WTC11 (cell line): ENCODE measurements around the gene SLC4A1AP. TPM values are rescaled to one million over a fixed set of nuclear protein-coding genes. Genes with fewer than 3 reads are reported as not detected.

Source experiments
- ATAC-seq: fragments of 200-7000 bp; cut with Tn5 transposase; 2 replicates; pipeline ENCODE4 v1.10.0; 2021; ENCODE audit warnings: mild to moderate bottlenecking, moderate library complexity
- CTCF ChIA-PET: fragments of 300-600 bp; sonication (Branson Sonifier 250); formaldehyde crosslinking; loops from one replicate; lab custom pipeline; 2021; ENCODE audit warnings: antibody characterized with exemption; lab: Charles Lee
- POLR2A ChIA-PET: fragments of 350-600 bp; sonication (Branson Sonifier 250); formaldehyde crosslinking; loops from one replicate; lab custom pipeline; 2021; ENCODE audit warnings: antibody characterized with exemption; lab: Charles Lee
- DNase-seq: peaks from one replicate; pipeline ENCODE4 v3.0.0; 2021; ENCODE audit warnings: low spot score
- H3K27ac Mint-ChIP-seq: 2 replicates; pipeline ENCODE4 v1.8.0; 2021; ENCODE audit warnings: mixed read lengths
- H3K27me3 Mint-ChIP-seq: 2 replicates; pipeline ENCODE4 v1.8.0; 2021; ENCODE audit warnings: low read depth, mild to moderate bottlenecking, moderate library complexity, mixed read lengths
- H3K36me3 Mint-ChIP-seq: 2 replicates; pipeline ENCODE4 v1.8.0; 2021; ENCODE audit warnings: mixed read lengths
- H3K4me1 Mint-ChIP-seq: 2 replicates; pipeline ENCODE4 v1.8.0; 2022; ENCODE audit warnings: mixed read lengths
- H3K4me3 Mint-ChIP-seq: 2 replicates; pipeline ENCODE4 v1.8.0; 2021; ENCODE audit warnings: mild to moderate bottlenecking, moderate library complexity, mixed read lengths
- H3K9me3 Mint-ChIP-seq: 2 replicates; pipeline ENCODE4 v1.8.0; 2021; ENCODE audit warnings: mixed read lengths
- AFF4 ChIP-seq: sonication (generic); formaldehyde crosslinking; IDR thresholded peaks from 2 replicates; pipeline ENCODE4 v1.8.1; 2023; ENCODE audit warnings: mild to moderate bottlenecking, missing genetic modification reagents, borderline replicate concordance
- CBFB ChIP-seq: sonication (generic); formaldehyde crosslinking; IDR thresholded peaks from 2 replicates; pipeline ENCODE4 v1.8.1; 2022; ENCODE audit warnings: mild to moderate bottlenecking, low read depth, missing genetic modification reagents
- ELF4 ChIP-seq: sonication (generic); formaldehyde crosslinking; IDR thresholded peaks from 2 replicates; pipeline ENCODE4 v1.8.1; 2022; ENCODE audit warnings: low read depth, mild to moderate bottlenecking, moderate library complexity, missing genetic modification reagents
- FOXK1 ChIP-seq: sonication (generic); formaldehyde crosslinking; IDR thresholded peaks from 2 replicates; pipeline ENCODE4 v1.8.0; 2022; ENCODE audit warnings: mild to moderate bottlenecking, moderate library complexity, missing genetic modification reagents
- GABPB1 ChIP-seq: sonication (generic); formaldehyde crosslinking; IDR thresholded peaks from 2 replicates; pipeline ENCODE4 v1.8.1; 2023; ENCODE audit warnings: mild to moderate bottlenecking, missing genetic modification reagents
- GRHL2 ChIP-seq: fragments of 250-450 bp; sonication (Bioruptor Pico); IDR thresholded peaks from 2 replicates; pipeline ENCODE4 v1.8.0; 2022; ENCODE audit warnings: mild to moderate bottlenecking, moderate library complexity; ENCODE audit not compliant: insufficient replicate concordance, severe bottlenecking
- HMGA2 ChIP-seq: fragments of 250-450 bp; sonication (Bioruptor Pico); IDR thresholded peaks from 2 replicates; pipeline ENCODE4 v1.4.0; 2021; ENCODE audit warnings: mild to moderate bottlenecking, moderate library complexity
- JUN ChIP-seq: sonication (generic); formaldehyde crosslinking; IDR thresholded peaks from 2 replicates; pipeline ENCODE4 v1.8.0; 2023; ENCODE audit warnings: mild to moderate bottlenecking, missing genetic modification reagents
- KAT7 ChIP-seq: sonication (generic); formaldehyde crosslinking; IDR thresholded peaks from 2 replicates; pipeline ENCODE4 v1.8.1; 2023; ENCODE audit warnings: missing genetic modification reagents, mild to moderate bottlenecking, borderline replicate concordance
- NFYB ChIP-seq: sonication (generic); formaldehyde crosslinking; conservative IDR thresholded peaks from 2 replicates; pipeline ENCODE4 v1.8.0; 2022; ENCODE audit warnings: low read depth, missing genetic modification reagents
- SMAD4 ChIP-seq: sonication (generic); formaldehyde crosslinking; IDR thresholded peaks from 2 replicates; pipeline ENCODE4 v1.8.0; 2022; ENCODE audit warnings: mild to moderate bottlenecking, missing genetic modification reagents
- STAT6 ChIP-seq: sonication (generic); formaldehyde crosslinking; conservative IDR thresholded peaks from 2 replicates; pipeline ENCODE4 v1.8.1; 2023; ENCODE audit warnings: mild to moderate bottlenecking, low read depth, missing genetic modification reagents, moderate library complexity
- TCF7 ChIP-seq: sonication (generic); formaldehyde crosslinking; IDR thresholded peaks from 2 replicates; pipeline ENCODE4 v1.8.0; 2022; ENCODE audit warnings: mild to moderate bottlenecking, low read depth, missing genetic modification reagents, moderate library complexity
- ZNF396 ChIP-seq: fragments of 250-450 bp; sonication (Bioruptor Pico); IDR thresholded peaks from 2 replicates; pipeline ENCODE4 v1.8.0; 2021; ENCODE audit warnings: mild to moderate bottlenecking, moderate library complexity, borderline replicate concordance
- total RNA-seq: library from RNA; stranded (reverse); gene quantifications from 3 replicates; pipeline ENCODE4 v1.2.3, GENCODE V29; 2021
- TF ChIP-seq, protein P1 (sequence below): sonication (generic); formaldehyde crosslinking; IDR thresholded peaks from 2 replicates; pipeline ENCODE4 v1.8.1; 2022; ENCODE audit warnings: missing genetic modification reagents, borderline replicate concordance
- TF ChIP-seq, protein P2 (sequence below): fragments of 250-450 bp; sonication (Bioruptor Pico); IDR thresholded peaks from 2 replicates; pipeline ENCODE4 v1.9.0; 2021; ENCODE audit warnings: mild to moderate bottlenecking

The SLC4A1AP gene
- total RNA-seq, 1 experiment from 2014 or later, result 20.1 TPM

- TF ChIP-seq TCF7 (CRISPR knock-in tag) (no peak), SMAD4 (no peak)
These were observed 64.6 kb downstream of the SLC4A1AP start (continued) for GRCh38 chr2:27728081-27728858.

DNA sequence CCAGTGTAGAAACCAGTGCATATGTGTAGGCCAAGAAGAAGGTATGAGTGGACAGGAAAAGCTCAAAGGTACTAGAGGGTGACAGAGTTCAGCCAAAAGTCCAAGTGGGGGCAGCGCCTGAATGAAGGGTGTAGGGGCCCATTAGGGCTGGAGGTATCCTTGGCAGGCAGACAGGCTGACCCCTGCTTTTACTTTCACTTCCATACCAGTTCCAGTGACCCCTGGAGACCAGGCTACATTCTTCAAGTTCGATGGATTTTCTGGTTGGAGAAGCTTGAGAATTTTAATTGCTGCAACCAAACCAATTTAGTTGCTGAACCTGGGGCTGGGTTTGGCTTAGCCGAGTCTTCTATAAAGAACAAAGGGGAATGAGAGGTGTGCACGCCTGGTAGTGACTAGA is 65.5 kb downstream of the SLC4A1AP start:
- no peaks in the 10 kb centered on the region for H3K27me3 Mint-ChIP-seq
- no peak overlapping the region for H3K4me3 Mint-ChIP-seq
- ATAC-seq, result no peak
- DNase-seq, result no peak
- no peaks in the 10 kb centered on the region for H3K9me3 Mint-ChIP-seq
- ChIA-PET CTCF (interaction anchor here (1.0 kb wide), 1 partner anchor 25 kb away, joined by 3 read pairs; no protein-coding TSS in a partner anchor), POLR2A (no interaction called here)
- H3K4me1 Mint-ChIP-seq, result peaks cover 14% of the 10 kb centered on the region
- TF ChIP-seq KAT7 (CRISPR knock-in tag), result no peak
- TF ChIP-seq AFF4 (CRISPR knock-in tag), result no peak
- TF ChIP-seq STAT6 (CRISPR knock-in tag), result no peak
- TF ChIP-seq, protein P1, sequence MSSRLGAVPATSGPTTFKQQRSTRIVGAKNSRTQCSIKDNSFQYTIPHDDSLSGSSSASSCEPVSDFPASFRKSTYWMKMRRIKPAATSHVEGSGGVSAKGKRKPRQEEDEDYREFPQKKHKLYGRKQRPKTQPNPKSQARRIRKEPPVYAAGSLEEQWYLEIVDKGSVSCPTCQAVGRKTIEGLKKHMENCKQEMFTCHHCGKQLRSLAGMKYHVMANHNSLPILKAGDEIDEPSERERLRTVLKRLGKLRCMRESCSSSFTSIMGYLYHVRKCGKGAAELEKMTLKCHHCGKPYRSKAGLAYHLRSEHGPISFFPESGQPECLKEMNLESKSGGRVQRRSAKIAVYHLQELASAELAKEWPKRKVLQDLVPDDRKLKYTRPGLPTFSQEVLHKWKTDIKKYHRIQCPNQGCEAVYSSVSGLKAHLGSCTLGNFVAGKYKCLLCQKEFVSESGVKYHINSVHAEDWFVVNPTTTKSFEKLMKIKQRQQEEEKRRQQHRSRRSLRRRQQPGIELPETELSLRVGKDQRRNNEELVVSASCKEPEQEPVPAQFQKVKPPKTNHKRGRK (CRISPR knock-in tag), result no peak
- no peak for TF ChIP-seq NFYB (CRISPR knock-in tag)
- no peak overlapping the region for H3K27ac Mint-ChIP-seq
- H3K36me3 Mint-ChIP-seq, result no peaks in the 10 kb centered on the region

- CTCF ChIA-PET, result interaction anchor here (1.0 kb wide), 1 partner anchor 24 kb away, joined by 3 read pairs; no protein-coding TSS in a partner anchor
- no peak for ATAC-seq
- H3K27ac Mint-ChIP-seq, result no peak overlapping the region
- TF ChIP-seq ZNF396 (no peak), GABPB1 (CRISPR knock-in tag) (no peak), FOXK1 (CRISPR knock-in tag) (no peak), HMGA2 (CRISPR knock-in tag) (no peak), GRHL2 (CRISPR knock-in tag) (no peak), CBFB (CRISPR knock-in tag) (no peak), AFF4 (CRISPR knock-in tag) (no peak), ELF4 (CRISPR knock-in tag) (no peak), JUN (CRISPR knock-in tag) (no peak)
- TF ChIP-seq, protein P2, sequence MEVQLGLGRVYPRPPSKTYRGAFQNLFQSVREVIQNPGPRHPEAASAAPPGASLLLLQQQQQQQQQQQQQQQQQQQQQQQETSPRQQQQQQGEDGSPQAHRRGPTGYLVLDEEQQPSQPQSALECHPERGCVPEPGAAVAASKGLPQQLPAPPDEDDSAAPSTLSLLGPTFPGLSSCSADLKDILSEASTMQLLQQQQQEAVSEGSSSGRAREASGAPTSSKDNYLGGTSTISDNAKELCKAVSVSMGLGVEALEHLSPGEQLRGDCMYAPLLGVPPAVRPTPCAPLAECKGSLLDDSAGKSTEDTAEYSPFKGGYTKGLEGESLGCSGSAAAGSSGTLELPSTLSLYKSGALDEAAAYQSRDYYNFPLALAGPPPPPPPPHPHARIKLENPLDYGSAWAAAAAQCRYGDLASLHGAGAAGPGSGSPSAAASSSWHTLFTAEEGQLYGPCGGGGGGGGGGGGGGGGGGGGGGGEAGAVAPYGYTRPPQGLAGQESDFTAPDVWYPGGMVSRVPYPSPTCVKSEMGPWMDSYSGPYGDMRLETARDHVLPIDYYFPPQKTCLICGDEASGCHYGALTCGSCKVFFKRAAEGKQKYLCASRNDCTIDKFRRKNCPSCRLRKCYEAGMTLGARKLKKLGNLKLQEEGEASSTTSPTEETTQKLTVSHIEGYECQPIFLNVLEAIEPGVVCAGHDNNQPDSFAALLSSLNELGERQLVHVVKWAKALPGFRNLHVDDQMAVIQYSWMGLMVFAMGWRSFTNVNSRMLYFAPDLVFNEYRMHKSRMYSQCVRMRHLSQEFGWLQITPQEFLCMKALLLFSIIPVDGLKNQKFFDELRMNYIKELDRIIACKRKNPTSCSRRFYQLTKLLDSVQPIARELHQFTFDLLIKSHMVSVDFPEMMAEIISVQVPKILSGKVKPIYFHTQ (CRISPR knock-in tag), result no peak
These were observed 65.9 kb downstream of the SLC4A1AP start for GRCh38 chr2:27729614-27730013.

More at GRCh38 chr2:27729614-27730013, 65.9 kb downstream of the SLC4A1AP start:
- H3K36me3 Mint-ChIP-seq, result no peaks in the 10 kb centered on the region
- H3K9me3 Mint-ChIP-seq, result no peaks in the 10 kb centered on the region
- peaks cover 2% of the 10 kb centered on the region; the same call in 1 of the 2 replicates for H3K27me3 Mint-ChIP-seq
- POLR2A ChIA-PET, result no interaction called here
- H3K4me3 Mint-ChIP-seq, result no peak overlapping the region
- no peak for DNase-seq
- H3K4me1 Mint-ChIP-seq, result peaks cover 13% of the 10 kb centered on the region
